Neural cell (in vitro differentiated cells): ENCODE data around the gene RETREG1. TPM values are rescaled to one million over a fixed set of nuclear protein-coding genes. Genes with fewer than 3 reads are reported as not detected.

Experiments
- H2AFZ ChIP-seq: fragments of 200-600, 300-800 bp; sonication (generic), shearing (Covaris generic); 2 replicates; pipeline ENCODE4 v1.6.0; 2014; ENCODE audit warnings: low read depth, mild to moderate bottlenecking, antibody characterized with exemption, low read length, moderate library complexity
- H3F3A ChIP-seq: fragments of 200-600 bp; shearing (Covaris generic); 2 replicates; pipeline ENCODE4 v1.6.1; 2016; ENCODE audit warnings: mild to moderate bottlenecking, moderate library complexity, mixed read lengths, antibody characterized with exemption, low read length; ENCODE audit not compliant: insufficient read depth, poor library complexity, severe bottlenecking
- H3K27ac ChIP-seq: fragments of 200-600, 300-800 bp; sonication (generic), shearing (Covaris generic); 2 replicates; pipeline ENCODE4 v1.5.1; 2014; ENCODE audit warnings: mild to moderate bottlenecking, low read length, moderate library complexity
- H3K27me3 ChIP-seq: fragments of 300-800, 200-600 bp; sonication (generic), shearing (Covaris generic); 2 replicates; pipeline ENCODE4 v1.6.0; 2014; ENCODE audit warnings: mild to moderate bottlenecking, low read depth, low read length, moderate library complexity; ENCODE audit not compliant: insufficient read depth
- H3K36me3 ChIP-seq: fragments of 300-800, 200-600 bp; sonication (generic), shearing (Covaris generic); 2 replicates; pipeline ENCODE4 v1.5.1; 2014; ENCODE audit warnings: mild to moderate bottlenecking, antibody characterized with exemption, low read length, moderate library complexity; ENCODE audit not compliant: insufficient read depth
- H3K4me2 ChIP-seq: fragments of 300-800, 200-600 bp; sonication (generic), shearing (Covaris generic); 2 replicates; pipeline ENCODE4 v1.6.0; 2014; ENCODE audit warnings: mild to moderate bottlenecking, low read length
- H3K4me3 ChIP-seq: fragments of 300-800, 200-600 bp; sonication (generic), shearing (Covaris generic); 2 replicates; pipeline ENCODE4 v1.5.1; 2014; ENCODE audit warnings: mild to moderate bottlenecking, low read length, moderate library complexity
- H3K79me2 ChIP-seq: fragments of 200-600 bp; shearing (Covaris generic); replicated peaks from 2 replicates; pipeline ENCODE4 v1.6.0; 2014; ENCODE audit warnings: mild to moderate bottlenecking, low read length, moderate library complexity; ENCODE audit not compliant: insufficient read depth
- H3K9ac ChIP-seq: fragments of 300-800, 200-600 bp; sonication (generic), shearing (Covaris generic); 2 replicates; pipeline ENCODE4 v1.6.1; 2016; ENCODE audit warnings: mild to moderate bottlenecking, low read length, mixed read lengths
- H3K9me2 ChIP-seq: fragments of 200-600 bp; shearing (Covaris generic); 2 replicates; pipeline ENCODE4 v1.6.1; 2016; ENCODE audit warnings: mild to moderate bottlenecking, low read length, mixed read lengths; ENCODE audit not compliant: insufficient read depth
- H3K9me3 ChIP-seq: fragments of 200-600, 300-800 bp; sonication (generic), shearing (Covaris generic); 2 replicates; pipeline ENCODE4 v1.6.1; 2016; ENCODE audit warnings: mild to moderate bottlenecking, mixed run types, low read length, moderate library complexity, mixed read lengths
- H4K20me1 ChIP-seq: fragments of 200-600 bp; shearing (Covaris generic); 2 replicates; pipeline ENCODE4 v1.6.1; 2016; ENCODE audit warnings: mild to moderate bottlenecking, mixed run types; ENCODE audit not compliant: insufficient read depth
- EP300 ChIP-seq: fragments of 450-650 bp; conservative IDR thresholded peaks from 2 replicates; pipeline ENCODE4 v1.6.1; 2014; ENCODE audit warnings: antibody characterized with exemption, mild to moderate bottlenecking, moderate library complexity; ENCODE audit not compliant: poor library complexity, severe bottlenecking
- EZH2 ChIP-seq: fragments of 200-600, 300-800 bp; shearing (Covaris generic), sonication (generic); IDR thresholded peaks from 2 replicates; pipeline ENCODE4 v1.6.1; 2014; ENCODE audit warnings: antibody characterized with exemption, low read length, borderline replicate concordance, mild to moderate bottlenecking; ENCODE audit not compliant: insufficient read depth, poor library complexity, severe bottlenecking
- MXI1 ChIP-seq: fragments of 450-650 bp; conservative IDR thresholded peaks from 2 replicates; pipeline ENCODE4 v1.6.1; 2014; ENCODE audit warnings: antibody characterized with exemption, mild to moderate bottlenecking; ENCODE audit not compliant: poor library complexity, severe bottlenecking
- POLR2AphosphoS5 ChIP-seq: IDR thresholded peaks from 2 replicates; pipeline ENCODE4 v1.6.1; 2012
- RAD21 ChIP-seq: fragments of 450-650 bp; conservative IDR thresholded peaks from 2 replicates; pipeline ENCODE4 v1.6.1; 2014; ENCODE audit warnings: antibody characterized with exemption, mild to moderate bottlenecking, moderate library complexity
- SMC3 ChIP-seq: fragments of 450-650 bp; conservative IDR thresholded peaks from 2 replicates; pipeline ENCODE4 v1.6.1; 2014; ENCODE audit warnings: antibody characterized with exemption, mild to moderate bottlenecking, moderate library complexity; ENCODE audit not compliant: poor library complexity
- TAF1 ChIP-seq: IDR thresholded peaks from 2 replicates; pipeline ENCODE4 v1.6.1; 2012; ENCODE audit warnings: low read depth
- polyA plus RNA-seq: library from polyadenylated mRNA; depleted of rRNA; stranded (reverse); fragments of >200 nt; gene quantifications from 2 replicates; pipeline ENCODE4 v1.2.3, GENCODE V29; 2014
- TF ChIP-seq, protein P1 (sequence below): IDR thresholded peaks from 2 replicates; pipeline ENCODE4 v1.6.1; 2012; ENCODE audit warnings: borderline replicate concordance
- TF ChIP-seq, protein P2 (sequence below): fragments of 450-650 bp; IDR thresholded peaks from 2 replicates; pipeline ENCODE4 v1.5.1; 2014; ENCODE audit warnings: antibody characterized with exemption, mild to moderate bottlenecking, moderate library complexity; ENCODE audit not compliant: poor library complexity, severe bottlenecking

RETREG1 gene
- polyA plus RNA-seq, 1 donor from 2014 or later = 25.4 TPM

DNA sequence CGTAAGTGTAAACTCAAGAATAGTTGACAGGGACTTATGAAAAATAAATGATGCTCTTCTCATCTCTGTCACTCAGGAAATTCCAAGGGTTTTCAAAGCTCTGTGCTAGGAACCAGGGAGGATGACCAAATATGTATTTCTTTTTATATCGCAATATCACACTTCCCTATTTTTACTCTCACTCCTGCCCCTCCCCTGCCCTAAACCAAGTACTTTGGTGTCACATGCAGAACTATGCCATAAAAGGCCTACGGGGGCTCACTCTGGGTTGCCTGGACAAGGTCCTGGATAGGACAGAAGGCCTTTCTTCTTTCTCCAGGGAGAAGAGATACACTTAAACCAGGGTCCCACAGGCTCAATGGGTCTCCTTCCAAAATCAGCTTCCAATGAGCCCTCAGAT, 8.3 kb upstream of the RETREG1 start:
- no peak overlapping the region for H3K9ac ChIP-seq
- H3F3A ChIP-seq = no peaks in the 10 kb centered on the region
- no peak overlapping the region for H3K27ac ChIP-seq
- H3K79me2 ChIP-seq = no peaks in the 10 kb centered on the region
- no peak overlapping the region for H3K4me2 ChIP-seq
- H3K27me3 ChIP-seq = no peaks in the 10 kb centered on the region
- H3K4me3 ChIP-seq = no peak overlapping the region
- no peak overlapping the region for H2AFZ ChIP-seq
- H4K20me1 ChIP-seq = no peaks in the 10 kb centered on the region
- H3K9me3 ChIP-seq = no peaks in the 10 kb centered on the region
- H3K36me3 ChIP-seq = no peaks in the 10 kb centered on the region
- no peaks in the 10 kb centered on the region for H3K9me2 ChIP-seq
- TF ChIP-seq TAF1 = no peak
- no peak for TF ChIP-seq RAD21
- TF ChIP-seq, protein P1, sequence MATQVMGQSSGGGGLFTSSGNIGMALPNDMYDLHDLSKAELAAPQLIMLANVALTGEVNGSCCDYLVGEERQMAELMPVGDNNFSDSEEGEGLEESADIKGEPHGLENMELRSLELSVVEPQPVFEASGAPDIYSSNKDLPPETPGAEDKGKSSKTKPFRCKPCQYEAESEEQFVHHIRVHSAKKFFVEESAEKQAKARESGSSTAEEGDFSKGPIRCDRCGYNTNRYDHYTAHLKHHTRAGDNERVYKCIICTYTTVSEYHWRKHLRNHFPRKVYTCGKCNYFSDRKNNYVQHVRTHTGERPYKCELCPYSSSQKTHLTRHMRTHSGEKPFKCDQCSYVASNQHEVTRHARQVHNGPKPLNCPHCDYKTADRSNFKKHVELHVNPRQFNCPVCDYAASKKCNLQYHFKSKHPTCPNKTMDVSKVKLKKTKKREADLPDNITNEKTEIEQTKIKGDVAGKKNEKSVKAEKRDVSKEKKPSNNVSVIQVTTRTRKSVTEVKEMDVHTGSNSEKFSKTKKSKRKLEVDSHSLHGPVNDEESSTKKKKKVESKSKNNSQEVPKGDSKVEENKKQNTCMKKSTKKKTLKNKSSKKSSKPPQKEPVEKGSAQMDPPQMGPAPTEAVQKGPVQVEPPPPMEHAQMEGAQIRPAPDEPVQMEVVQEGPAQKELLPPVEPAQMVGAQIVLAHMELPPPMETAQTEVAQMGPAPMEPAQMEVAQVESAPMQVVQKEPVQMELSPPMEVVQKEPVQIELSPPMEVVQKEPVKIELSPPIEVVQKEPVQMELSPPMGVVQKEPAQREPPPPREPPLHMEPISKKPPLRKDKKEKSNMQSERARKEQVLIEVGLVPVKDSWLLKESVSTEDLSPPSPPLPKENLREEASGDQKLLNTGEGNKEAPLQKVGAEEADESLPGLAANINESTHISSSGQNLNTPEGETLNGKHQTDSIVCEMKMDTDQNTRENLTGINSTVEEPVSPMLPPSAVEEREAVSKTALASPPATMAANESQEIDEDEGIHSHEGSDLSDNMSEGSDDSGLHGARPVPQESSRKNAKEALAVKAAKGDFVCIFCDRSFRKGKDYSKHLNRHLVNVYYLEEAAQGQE = no peak
- TF ChIP-seq EZH2 = no peak
- no peak for TF ChIP-seq MXI1
- TF ChIP-seq SMC3 = no peak
- TF ChIP-seq POLR2AphosphoS5 = no peak
- TF ChIP-seq, protein P2, sequence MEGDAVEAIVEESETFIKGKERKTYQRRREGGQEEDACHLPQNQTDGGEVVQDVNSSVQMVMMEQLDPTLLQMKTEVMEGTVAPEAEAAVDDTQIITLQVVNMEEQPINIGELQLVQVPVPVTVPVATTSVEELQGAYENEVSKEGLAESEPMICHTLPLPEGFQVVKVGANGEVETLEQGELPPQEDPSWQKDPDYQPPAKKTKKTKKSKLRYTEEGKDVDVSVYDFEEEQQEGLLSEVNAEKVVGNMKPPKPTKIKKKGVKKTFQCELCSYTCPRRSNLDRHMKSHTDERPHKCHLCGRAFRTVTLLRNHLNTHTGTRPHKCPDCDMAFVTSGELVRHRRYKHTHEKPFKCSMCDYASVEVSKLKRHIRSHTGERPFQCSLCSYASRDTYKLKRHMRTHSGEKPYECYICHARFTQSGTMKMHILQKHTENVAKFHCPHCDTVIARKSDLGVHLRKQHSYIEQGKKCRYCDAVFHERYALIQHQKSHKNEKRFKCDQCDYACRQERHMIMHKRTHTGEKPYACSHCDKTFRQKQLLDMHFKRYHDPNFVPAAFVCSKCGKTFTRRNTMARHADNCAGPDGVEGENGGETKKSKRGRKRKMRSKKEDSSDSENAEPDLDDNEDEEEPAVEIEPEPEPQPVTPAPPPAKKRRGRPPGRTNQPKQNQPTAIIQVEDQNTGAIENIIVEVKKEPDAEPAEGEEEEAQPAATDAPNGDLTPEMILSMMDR = no peak
- TF ChIP-seq EP300 = no peak

DNA sequence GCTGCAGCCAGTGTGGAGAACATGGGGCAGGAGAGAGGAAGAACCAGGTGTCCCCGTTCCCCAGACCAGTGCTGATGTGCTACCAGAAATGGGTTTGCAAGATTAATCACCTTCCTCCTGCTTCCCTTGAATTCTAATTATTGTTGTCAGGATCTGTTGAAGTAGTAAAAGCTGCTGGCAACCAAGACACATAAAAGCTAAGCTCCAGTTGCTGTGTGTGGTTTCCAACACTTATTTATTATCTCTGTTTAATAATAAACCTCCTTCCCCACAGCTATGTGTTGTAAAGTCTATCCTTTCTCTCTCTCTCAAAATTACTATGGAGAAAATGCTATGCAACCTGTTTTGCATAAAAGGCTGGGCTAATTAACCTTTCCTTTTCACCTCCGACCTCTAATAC, 2.3 kb upstream of the RETREG1 start:
- Histone ChIP-seq H3K9ac (no peak overlapping the region), H3K9me3 (no peaks in the 10 kb centered on the region), H3K36me3 (no peaks in the 10 kb centered on the region), H3K9me2 (no peaks in the 10 kb centered on the region), H4K20me1 (no peaks in the 10 kb centered on the region), H2AFZ (no peak overlapping the region), H3K79me2 (no peaks in the 10 kb centered on the region), H3K4me3 (no peak overlapping the region), H3F3A (no peaks in the 10 kb centered on the region), H3K4me2 (no peak overlapping the region), H3K27ac (no peak overlapping the region), H3K27me3 (no peaks in the 10 kb centered on the region)
- TF ChIP-seq POLR2AphosphoS5 (no peak), TAF1 (no peak), SMC3 (no peak), RAD21 (no peak), EZH2 (no peak), EP300 (no peak), MXI1 (no peak)
- TF ChIP-seq, protein P1 = no peak
- TF ChIP-seq, protein P2 = no peak
